Suprapubic skin (tissue), 3 donors: Measurements from ENCODE around the gene HMGN3.

ENCODE experiments used
- CTCF ChIP-seq, 2 donors: fragments of 200-600 bp in 1 of 2; fragments of 450-650 bp in 1 of 2; sonication (generic) in 1 of 2; IDR thresholded peaks; one replicate each; pipeline ENCODE4 v1.5.1; 2016 to 2019; ENCODE audit warnings: antibody characterized with exemption in 2 of 2, mild to moderate bottlenecking in 1 of 2, moderate library complexity in 1 of 2
- POLR2A ChIP-seq, 2 donors: fragments of 450-650 bp; IDR thresholded peaks; one replicate each; pipeline ENCODE4 v1.6.1; 2017; ENCODE audit warnings: antibody characterized with exemption in 2 of 2, mild to moderate bottlenecking in 2 of 2, moderate library complexity in 2 of 2

- no peak for TF ChIP-seq POLR2A (IDR thresholded peaks at IDR 0.05)
- no peak for TF ChIP-seq CTCF (IDR thresholded peaks at IDR 0.05)
These were observed 40.5 kb downstream of the HMGN3 start for GRCh38 chr6:79193971-79194370.
